AG04450 (cell line): ENCODE results near the gene SLC9A5. TPM values are rescaled to one million over a fixed set of nuclear protein-coding genes. Genes with fewer than 3 reads are reported as not detected.

Source experiments
- CTCF ChIA-PET: fragments of 300-600, 350-600 bp; formaldehyde crosslinking; extraction: SDS; loops from one replicate; lab custom pipeline; 2022; ENCODE audit warnings: antibody characterized with exemption, inconsistent platforms; lab: Charles Lee
- POLR2A ChIA-PET: fragments of 350-600 bp; formaldehyde crosslinking; extraction: SDS; loops from one replicate; lab custom pipeline; 2021; ENCODE audit warnings: antibody characterized with exemption, inconsistent platforms; lab: Yijun Ruan, JAX
- DNase-seq: peaks from one replicate; pipeline ENCODE4 v3.0.0-alpha.2; 2011; ENCODE audit warnings: low read depth, low spot score
- H3K27ac ChIP-seq: one replicate; pipeline ENCODE4 v1.5.1; 2012; ENCODE audit warnings: low read depth, low read length, control low read depth
- H3K27me3 ChIP-seq: one replicate; pipeline ENCODE4 v1.6.0; 2012; ENCODE audit warnings: low read length; ENCODE audit not compliant: control insufficient read depth, insufficient read depth
- H3K4me3 ChIP-seq: 2 replicates; pipeline ENCODE4 v1.5.1; 2011; ENCODE audit warnings: mild to moderate bottlenecking, low read depth, low read length, control low read depth
- H3K9me3 ChIP-seq: 2 replicates; pipeline ENCODE4 v1.5.1; 2012; ENCODE audit warnings: low read length; ENCODE audit not compliant: control insufficient read depth, insufficient read depth
- CTCF ChIP-seq: IDR thresholded peaks from 2 replicates; pipeline ENCODE4 v1.5.1; 2011; ENCODE audit warnings: low read depth, low read length, control low read depth, inconsistent platforms
- polyA plus RNA-seq: library from polyadenylated mRNA; depleted of rRNA; stranded (reverse); fragments of >200 nt; gene quantifications from 2 replicates; pipeline ENCODE4 v1.2.3, GENCODE V29; 2011

SLC9A5 gene
- polyA plus RNA-seq, 1 experiment: 2.4 TPM

GRCh38 chr16:67258161-67258835, 9.5 kb downstream of the SLC9A5 start:
- TF ChIP-seq CTCF: no peak
- ChIA-PET POLR2A (interaction anchor here (0.6 kb wide), 1 partner anchor 81 kb away, joined by 5 read pairs; no protein-coding TSS in a partner anchor), CTCF (no interaction called here)

GRCh38 chr16:67259705-67260104, 10.9 kb downstream of the SLC9A5 start:
- CTCF ChIA-PET: interaction anchor here (0.7 to 2.2 kb wide), 17 partner anchors 11 to 206 kb away, joined by 3 to 37 read pairs (median 8); partner anchors contain the start of genes FHOD1, SLC9A5, TPPP3 and ZDHHC1
- no peak overlapping the region for H3K4me3 ChIP-seq
- no peak for TF ChIP-seq CTCF
- DNase-seq: no peak
- POLR2A ChIA-PET: no interaction called here
- H3K9me3 ChIP-seq: no peaks in the 10 kb centered on the region; the same call in 1 of the 2 replicates
- no peak overlapping the region for H3K27ac ChIP-seq
- H3K27me3 ChIP-seq: no peaks in the 10 kb centered on the region

More at GRCh38 chr16:67258161-67258835, 9.5 kb downstream of the SLC9A5 start:
- Histone ChIP-seq H3K27me3 (no peaks in the 10 kb centered on the region), H3K9me3 (no peaks in the 10 kb centered on the region; the same call in 1 of the 2 replicates), H3K27ac (no peak overlapping the region), H3K4me3 (no peak overlapping the region)
- DNase-seq: no peak

- Histone ChIP-seq H3K9me3 (no peaks in the 10 kb centered on the region; the same call in 1 of the 2 replicates), H3K27me3 (no peaks in the 10 kb centered on the region), H3K27ac (no peak overlapping the region), H3K4me3 (no peak overlapping the region)
- CTCF ChIA-PET: interaction anchor here (0.6 to 2.2 kb wide), 27 partner anchors 9 to 316 kb away, joined by 3 to 37 read pairs (median 5); partner anchors contain the start of genes FHOD1, SLC9A5, TPPP3 and ZDHHC1
- no peak for DNase-seq
- POLR2A ChIA-PET: interaction anchor here (0.5 to 1.3 kb wide), 6 partner anchors 25 to 168 kb away, joined by 3 to 4 read pairs (median 4); partner anchors contain the start of gene TPPP3
- TF ChIP-seq CTCF: peak; percentile 82
These were observed 11.8 kb downstream of the SLC9A5 start for GRCh38 chr16:67260426-67261063.

- H3K9me3 ChIP-seq: no peaks in the 10 kb centered on the region; the same call in 1 of the 2 replicates
- H3K4me3 ChIP-seq: no peak overlapping the region
- ChIA-PET CTCF (no interaction called here), POLR2A (no interaction called here)
- no peak for DNase-seq
- H3K27me3 ChIP-seq: no peaks in the 10 kb centered on the region
- TF ChIP-seq CTCF: no peak
- H3K27ac ChIP-seq: no peak overlapping the region
These were observed 14.4 kb downstream of the SLC9A5 start for GRCh38 chr16:67263201-67263600.

- POLR2A ChIA-PET: interaction anchor here (0.7 kb wide), 1 partner anchor 79 kb away, joined by 3 read pairs; no protein-coding TSS in a partner anchor
- 0 out of 2 replicates have a peak, but pooled peaks have one; percentile 12 for TF ChIP-seq CTCF
- H3K9me3 ChIP-seq: no peaks in the 10 kb centered on the region; the same call in 1 of the 2 replicates
- H3K27ac ChIP-seq: no peak overlapping the region
- no peak for DNase-seq
- no peaks in the 10 kb centered on the region for H3K27me3 ChIP-seq
- H3K4me3 ChIP-seq: no peak overlapping the region
- CTCF ChIA-PET: interaction anchor here (0.5 kb wide), 1 partner anchor 56 kb away, joined by 4 read pairs; no protein-coding TSS in a partner anchor
These were observed 15.5 kb downstream of the SLC9A5 start for GRCh38 chr16:67264277-67264676.
